Right atrium auricular region (tissue), 2 donors: Measurements from ENCODE around the gene OTUD1. TPM values are rescaled to one million over a fixed set of nuclear protein-coding genes. Genes with fewer than 3 reads are reported as not detected.

ENCODE experiments used
- DNase-seq: peaks from one replicate; pipeline ENCODE4 v3.0.0-alpha.2; 2019; ENCODE audit warnings: low spot score
- H3K27ac ChIP-seq, 2 donors: fragments of 200-600 bp; sonication (generic); 1 replicate in 1 of 2; 2 replicates in 1 of 2; pipeline ENCODE4 v1.5.1; 2016 to 2019
- H3K27me3 ChIP-seq, 2 donors: fragments of 200-600 bp; sonication (generic); one replicate each; pipeline versions ENCODE4 v1.5.1 to v1.6.0; 2017 to 2019
- H3K36me3 ChIP-seq: fragments of 200-600 bp; sonication (generic); one replicate; pipeline ENCODE4 v1.5.1; 2016
- H3K4me1 ChIP-seq, 2 donors: fragments of 200-600 bp; sonication (generic); one replicate each; pipeline versions ENCODE4 v1.5.1 to v1.6.0; 2017 to 2019
- H3K4me3 ChIP-seq, 2 donors: fragments of 200-600 bp; sonication (generic); 1 replicate in 1 of 2; 2 replicates in 1 of 2; pipeline ENCODE4 v1.5.1; 2017 to 2019; ENCODE audit warnings: mild to moderate bottlenecking in 1 of 2, moderate library complexity in 1 of 2
- H3K9me3 ChIP-seq, 2 donors: fragments of 200-600 bp; sonication (generic); one replicate each; pipeline ENCODE4 v1.5.1; 2019
- CTCF ChIP-seq, 2 donors: fragments of 200-600 bp; sonication (generic); IDR thresholded peaks; one replicate each; pipeline ENCODE4 v1.5.1; 2019; ENCODE audit warnings: antibody characterized with exemption in 2 of 2
- total RNA-seq, 2 donors: library from RNA; depleted of rRNA; stranded (reverse); fragments of >200 nt; gene quantifications; one replicate each; pipeline ENCODE4 v1.1.0, GENCODE V29; 2016

OTUD1 gene
- total RNA-seq, 2 donors from 2014 or later: 9.1 to 27.1 TPM

DNA sequence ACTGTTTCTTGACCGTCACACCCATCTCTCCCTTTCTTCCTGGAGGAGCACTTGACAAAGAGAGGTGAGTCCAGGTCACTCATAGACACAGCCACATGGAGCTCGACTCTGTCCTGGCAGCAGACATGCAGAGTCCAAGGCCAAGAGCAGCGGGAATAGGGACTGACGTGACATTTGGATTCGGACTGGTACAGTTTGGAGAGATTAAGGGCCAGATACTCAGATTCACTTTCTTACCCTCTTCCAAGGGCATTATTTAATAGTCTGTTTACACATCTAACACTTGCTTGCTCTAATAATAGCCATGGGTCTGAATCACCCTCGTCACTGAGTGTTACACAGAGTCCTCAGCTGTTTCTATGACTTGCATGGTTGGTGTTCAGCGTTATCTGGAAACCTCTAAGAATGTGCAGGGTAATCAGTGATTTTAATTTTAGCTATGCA lies 39.2 kb upstream of the OTUD1 start:
- Histone ChIP-seq H3K27me3 (no peaks in the 10 kb centered on the region), H3K4me3 (no peak overlapping the region), H3K27ac (peak overlapping the region; percentile 80 to 85), H3K9me3 (no peaks in the 10 kb centered on the region), H3K4me1 (peaks cover 0 to 23% of the 10 kb centered on the region in 2 donors), H3K36me3 (no peaks in the 10 kb centered on the region)
- no peak for DNase-seq
- no peak for TF ChIP-seq CTCF (IDR thresholded peaks at IDR 0.05)

GRCh38 chr10:23402856-23403255 lies 36.0 kb upstream of the OTUD1 start:
- DNase-seq: no peak
- H3K27me3 ChIP-seq: no peaks in the 10 kb centered on the region
- no peak overlapping the region for H3K4me3 ChIP-seq
- no peaks in the 10 kb centered on the region for H3K36me3 ChIP-seq
- no peak for TF ChIP-seq CTCF (IDR thresholded peaks at IDR 0.05)
- peaks cover 0 to 27% of the 10 kb centered on the region in 2 donors for H3K4me1 ChIP-seq
- no peaks in the 10 kb centered on the region for H3K9me3 ChIP-seq
- peak overlapping the region; percentile 55 to 82 for H3K27ac ChIP-seq

- no peaks in the 10 kb centered on the region for H3K9me3 ChIP-seq
- H3K27me3 ChIP-seq: no peaks in the 10 kb centered on the region
- H3K4me1 ChIP-seq: peaks cover 0 to 27% of the 10 kb centered on the region in 2 donors
- peak overlapping the region; percentile 55 to 82 for H3K27ac ChIP-seq
- H3K36me3 ChIP-seq: no peaks in the 10 kb centered on the region
- TF ChIP-seq CTCF (IDR thresholded peaks at IDR 0.05): no peak
- no peak overlapping the region for H3K4me3 ChIP-seq
- no peak for DNase-seq
Observed at GRCh38 chr10:23403278-23403677, 35.6 kb upstream of the OTUD1 start.

GRCh38 chr10:23403719-23404118 lies 35.2 kb upstream of the OTUD1 start:
- no peak for DNase-seq
- no peaks in the 10 kb centered on the region for H3K9me3 ChIP-seq
- no peak overlapping the region for H3K4me3 ChIP-seq
- peaks cover 0 to 27% of the 10 kb centered on the region in 2 donors for H3K4me1 ChIP-seq
- no peaks in the 10 kb centered on the region for H3K36me3 ChIP-seq
- no peak for TF ChIP-seq CTCF (IDR thresholded peaks at IDR 0.05)
- H3K27ac ChIP-seq: peak overlapping the region; percentile 55 to 82
- H3K27me3 ChIP-seq: no peaks in the 10 kb centered on the region

GRCh38 chr10:23404461-23404980 lies 34.4 kb upstream of the OTUD1 start:
- DNase-seq: no peak
- Histone ChIP-seq H3K4me1 (peaks cover 0 to 24% of the 10 kb centered on the region in 2 donors), H3K27ac (peak overlapping the region; percentile 20 to 82), H3K4me3 (no peak overlapping the region), H3K27me3 (no peaks in the 10 kb centered on the region), H3K36me3 (no peaks in the 10 kb centered on the region), H3K9me3 (no peaks in the 10 kb centered on the region)
- no peak for TF ChIP-seq CTCF (IDR thresholded peaks at IDR 0.05)

- peaks cover 0 to 22% of the 10 kb centered on the region in 2 donors for H3K4me1 ChIP-seq
- no peak for TF ChIP-seq CTCF (IDR thresholded peaks at IDR 0.05)
- H3K36me3 ChIP-seq: no peaks in the 10 kb centered on the region
- no peaks in the 10 kb centered on the region for H3K9me3 ChIP-seq
- H3K27me3 ChIP-seq: no peaks in the 10 kb centered on the region
- peak overlapping the region; percentile 20 to 82 for H3K27ac ChIP-seq
- DNase-seq: no peak
- no peak overlapping the region for H3K4me3 ChIP-seq
Observed at GRCh38 chr10:23405540-23405939, 33.3 kb upstream of the OTUD1 start.
